D721Med (cell line): Measurements from ENCODE around the gene S100A12.

ENCODE experiments used
- DNase-seq: peaks from one replicate; pipeline ENCODE4 v3.0.0; 2011; ENCODE audit warnings: low spot score; ENCODE audit not compliant: insufficient read length
- FAIRE-seq: peaks from 2 replicates; lab custom pipeline; 2011; peaks lifted over from hg19 to GRCh38; lab: Jason Lieb, UNC
- CTCF ChIP-seq: IDR thresholded peaks from 2 replicates; pipeline ENCODE4 v1.5.1; 2012; ENCODE audit warnings: mild to moderate bottlenecking, control low read depth; ENCODE audit not compliant: insufficient read depth; ENCODE audit errors: missing control alignments

The S100A12 gene

DNA sequence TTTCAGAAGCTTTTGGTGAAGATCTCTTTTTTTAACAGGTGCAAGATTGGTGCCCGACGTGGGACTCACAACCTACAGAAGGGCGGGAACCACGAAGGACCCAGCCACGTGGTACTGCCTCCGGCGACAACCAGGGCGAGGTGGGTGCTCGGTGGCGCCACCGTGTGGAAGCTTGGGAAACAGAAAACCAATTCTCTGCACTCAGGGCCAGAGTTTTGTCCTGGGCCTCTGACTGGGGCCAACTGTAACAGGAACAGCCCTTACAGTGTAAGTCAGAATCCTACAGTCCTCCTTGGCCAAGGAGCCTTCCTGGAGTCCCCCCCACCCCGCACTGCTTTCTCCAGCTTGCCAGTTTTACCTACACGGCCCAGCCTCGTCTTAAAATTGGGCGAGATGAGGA, 29.3 kb upstream of the S100A12 start:
- TF ChIP-seq CTCF, result peak; percentile 40
- DNase-seq (no peak), FAIRE-seq (no peak)

GRCh38 chr1:153404086-153404635, 28.7 kb upstream of the S100A12 start:
- DNase-seq (no peak), FAIRE-seq (no peak)
- no peak for TF ChIP-seq CTCF

DNA sequence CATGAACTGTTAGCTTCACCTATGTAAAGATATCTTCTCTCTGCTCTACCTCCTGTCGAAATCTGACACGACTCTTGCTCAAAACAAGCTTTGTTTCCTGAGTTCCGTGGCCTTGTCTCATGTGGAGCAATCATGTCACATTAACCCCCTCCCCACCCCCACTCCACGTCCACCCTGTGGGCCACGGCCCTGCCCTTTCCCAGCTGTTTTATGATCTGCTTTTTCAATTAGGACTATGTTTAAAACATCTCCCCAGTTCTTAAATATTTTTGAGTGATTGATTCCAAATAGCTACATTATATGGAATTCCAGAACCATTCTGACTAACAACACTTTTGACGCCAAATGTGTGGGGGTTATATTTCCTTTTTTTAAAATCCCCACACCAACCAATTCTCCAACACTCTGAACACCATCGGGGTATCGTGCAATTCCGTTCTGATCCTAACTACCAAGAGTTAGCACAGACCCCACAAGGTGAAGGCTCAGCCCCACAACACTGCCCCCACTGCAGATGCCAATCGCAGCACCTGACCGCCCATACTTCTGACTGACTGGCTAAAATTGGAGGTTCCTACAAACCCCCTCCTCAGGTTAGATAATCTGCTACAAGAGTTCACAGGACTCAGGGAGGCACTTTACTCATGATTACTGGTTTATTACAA, 28.1 kb upstream of the S100A12 start:
- FAIRE-seq (no peak), DNase-seq (no peak)
- TF ChIP-seq CTCF, result no peak

DNA sequence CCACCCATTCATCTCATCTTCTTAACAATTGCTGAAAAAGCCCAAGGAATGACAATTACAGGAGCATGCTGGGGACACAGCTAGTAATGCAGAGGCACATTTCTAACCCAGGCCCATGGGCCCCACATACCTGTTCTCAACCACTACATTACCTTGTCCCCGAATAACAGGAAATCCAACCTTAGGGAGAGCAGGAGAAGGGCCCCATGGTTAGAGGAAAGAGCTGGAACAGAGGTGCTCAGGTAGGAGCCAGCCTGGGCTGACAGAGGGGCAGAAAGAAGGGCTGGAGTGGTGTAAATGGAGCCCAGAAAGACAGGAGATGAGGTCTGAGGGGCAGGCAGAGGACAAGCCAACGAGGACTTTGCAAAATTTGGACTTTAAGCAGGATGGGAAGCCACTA, 26.8 kb upstream of the S100A12 start:
- DNase-seq (no peak), FAIRE-seq (no peak)
- no peak for TF ChIP-seq CTCF

- FAIRE-seq, result no peak
- DNase-seq, result no peak
- TF ChIP-seq CTCF, result no peak
Observed at GRCh38 chr1:153401461-153401860, 26.0 kb upstream of the S100A12 start.

DNA sequence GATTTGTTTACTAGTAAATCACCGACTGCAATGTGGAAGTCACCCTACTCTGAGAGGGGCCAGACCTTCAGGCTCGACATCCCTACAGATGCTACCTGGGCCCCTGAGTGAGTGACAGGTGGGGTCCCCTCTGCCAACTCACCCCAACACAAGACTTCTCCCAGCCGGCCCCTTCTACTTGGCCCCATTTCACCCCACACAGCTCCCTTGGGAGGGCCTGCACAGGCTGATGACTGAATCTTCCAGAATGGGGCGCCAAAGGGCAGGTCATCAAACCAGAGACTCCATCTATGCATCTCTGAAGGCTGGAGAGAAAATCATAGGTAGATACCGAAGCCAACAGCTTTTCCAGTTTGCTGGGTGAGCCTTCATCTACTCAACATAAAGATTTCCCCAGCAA, 24.8 kb upstream of the S100A12 start:
- DNase-seq, result no peak
- TF ChIP-seq CTCF, result no peak
- FAIRE-seq, result no peak

- FAIRE-seq (no peak), DNase-seq (no peak)
- TF ChIP-seq CTCF, result no peak
Observed at GRCh38 chr1:153399401-153400055, 24.1 kb upstream of the S100A12 start.
